Measurements from ENCODE around the gene FA2H.
A peak's percentile ranks its signal among the peaks of the same experiment; 100 is the strongest.
"Not testable (repeated sequence)": the region's sequence is repeated elsewhere in the genome, so short reads cannot be mapped to it uniquely, and the experiment has no call there.

FA2H gene

GRCh38 chr16:74723256-74723655, 51.4 kb downstream of the FA2H start:
- DNase-seq (ENCODE audit: low spot score) = no peak

- not testable (repeated sequence) for DNase-seq (ENCODE audit: low spot score)
These were observed 52.5 kb downstream of the FA2H start for GRCh38 chr16:74722156-74722555.

- DNase-seq (ENCODE audit: low spot score) = no peak
These were observed 52.9 kb downstream of the FA2H start for GRCh38 chr16:74721716-74722115.

- no peak for DNase-seq (ENCODE audit: low spot score)
These were observed 54.0 kb downstream of the FA2H start for GRCh38 chr16:74720579-74720978.

- DNase-seq (ENCODE audit: low spot score) = no peak
These were observed 55.6 kb downstream of the FA2H start for GRCh38 chr16:74718741-74719610.

- no peak for DNase-seq (ENCODE audit: low spot score)
These were observed 56.5 kb downstream of the FA2H start for GRCh38 chr16:74718140-74718539.

- DNase-seq (ENCODE audit: low spot score) = no peak
These were observed 57.3 kb downstream of the FA2H start for GRCh38 chr16:74717367-74717766.

GRCh38 chr16:74716355-74716754, 58.3 kb downstream of the FA2H start:
- DNase-seq (ENCODE audit: low spot score) = no peak

GRCh38 chr16:74713876-74714275, 60.7 kb downstream of the FA2H start:
- no peak for DNase-seq (ENCODE audit: low spot score)

- no peak for DNase-seq (ENCODE audit: low spot score)
These were observed 61.3 kb downstream of the FA2H start for GRCh38 chr16:74713325-74713724.

GRCh38 chr16:74711938-74712337, 62.7 kb downstream of the FA2H start:
- DNase-seq (ENCODE audit: low spot score) = no peak

GRCh38 chr16:74710401-74710800, 64.2 kb downstream of the FA2H start:
- no peak for DNase-seq (ENCODE audit: low spot score)

GRCh38 chr16:74709441-74709877, 65.2 kb downstream of the FA2H start:
- DNase-seq (ENCODE audit: low spot score) = peak; percentile 84

- DNase-seq (ENCODE audit: low spot score) = peak; percentile 53
These were observed 74.0 kb downstream of the FA2H start, which contains the start of gene MLKL for GRCh38 chr16:74700438-74701225. TSS of gene MLKL (minus strand) at chr16:74700862. CDS start at chr16:74695757, 5,105 bp downstream.

GRCh38 chr16:74700116-74700437, 74.5 kb downstream of the FA2H start:
- peak; percentile 26 for DNase-seq (ENCODE audit: low spot score)

GRCh38 chr16:74699666-74700065, 75.0 kb downstream of the FA2H start:
- DNase-seq (ENCODE audit: low spot score) = no peak

GRCh38 chr16:74698222-74698621, 76.4 kb downstream of the FA2H start:
- peak; percentile 13 for DNase-seq (ENCODE audit: low spot score)

GRCh38 chr16:74695450-74696422, 78.9 kb downstream of the FA2H start:
- peak; percentile 76 for DNase-seq (ENCODE audit: low spot score)

- no peak for DNase-seq (ENCODE audit: low spot score)
These were observed 83.3 kb downstream of the FA2H start for GRCh38 chr16:74691093-74691855.

- no peak for DNase-seq (ENCODE audit: low spot score)
These were observed 92.1 kb downstream of the FA2H start for GRCh38 chr16:74682556-74682955.

- DNase-seq (ENCODE audit: low spot score) = no peak
These were observed 93.9 kb downstream of the FA2H start for GRCh38 chr16:74680681-74681080.
